Activated naive CD4-positive, alpha-beta T cell treated with anti-CD3 and anti-CD28 coated beads, Interleukin-2, amount 50 U/mL, for 72 hours (primary cell): ENCODE data around the gene SLC19A1. TPM values are rescaled to one million over a fixed set of nuclear protein-coding genes. Genes with fewer than 3 reads are reported as not detected.

Experiments
- ATAC-seq, 2 donors: fragments of 150-1000 bp; cut with Tn5 transposase; 2 replicates each; pipeline ENCODE4 v1.10.0; 2021; ENCODE audit warnings: mild to moderate bottlenecking in 2 of 2, moderate library complexity in 2 of 2
- DNase-seq, 2 donors: peaks; one replicate each; pipeline ENCODE4 v3.0.0; 2021 to 2022; ENCODE audit warnings: low spot score in 2 of 2
- H3K27ac Mint-ChIP-seq, 2 donors: one replicate each; pipeline ENCODE4 v1.8.0; 2022; ENCODE audit warnings: mild to moderate bottlenecking in 2 of 2, mixed read lengths in 2 of 2
- H3K36me3 Mint-ChIP-seq, 2 donors: one replicate each; pipeline ENCODE4 v1.8.0; 2022; ENCODE audit warnings: mixed read lengths in 2 of 2
- H3K9me3 Mint-ChIP-seq, 2 donors: one replicate each; pipeline ENCODE4 v1.8.0; 2022; ENCODE audit warnings: mixed read lengths in 2 of 2
- total RNA-seq, 2 donors: library from RNA; stranded (reverse); gene quantifications; one replicate each; pipeline ENCODE4 v1.2.3, GENCODE V29; 2022

The SLC19A1 gene
- total RNA-seq, 2 donors from 2014 or later = 24.9 to 62.5 TPM

- no peaks in the 10 kb centered on the region for H3K9me3 Mint-ChIP-seq
- DNase-seq (peak in 1 of 2 donors; percentile 53), ATAC-seq (no peak)
- peak overlapping the region in 1 of 2 donors; percentile 72 for H3K27ac Mint-ChIP-seq
- no peaks in the 10 kb centered on the region for H3K36me3 Mint-ChIP-seq
Observed at GRCh38 chr21:45543710-45544448, 1.6 kb upstream of the SLC19A1 start.

- no peak for DNase-seq
- H3K27ac Mint-ChIP-seq = peak overlapping the region in 1 of 2 donors; percentile 72
- no peaks in the 10 kb centered on the region for H3K36me3 Mint-ChIP-seq
- no peak for ATAC-seq
- H3K9me3 Mint-ChIP-seq = no peaks in the 10 kb centered on the region
Observed at GRCh38 chr21:45543371-45543709, 1.1 kb upstream of the SLC19A1 start.

DNA sequence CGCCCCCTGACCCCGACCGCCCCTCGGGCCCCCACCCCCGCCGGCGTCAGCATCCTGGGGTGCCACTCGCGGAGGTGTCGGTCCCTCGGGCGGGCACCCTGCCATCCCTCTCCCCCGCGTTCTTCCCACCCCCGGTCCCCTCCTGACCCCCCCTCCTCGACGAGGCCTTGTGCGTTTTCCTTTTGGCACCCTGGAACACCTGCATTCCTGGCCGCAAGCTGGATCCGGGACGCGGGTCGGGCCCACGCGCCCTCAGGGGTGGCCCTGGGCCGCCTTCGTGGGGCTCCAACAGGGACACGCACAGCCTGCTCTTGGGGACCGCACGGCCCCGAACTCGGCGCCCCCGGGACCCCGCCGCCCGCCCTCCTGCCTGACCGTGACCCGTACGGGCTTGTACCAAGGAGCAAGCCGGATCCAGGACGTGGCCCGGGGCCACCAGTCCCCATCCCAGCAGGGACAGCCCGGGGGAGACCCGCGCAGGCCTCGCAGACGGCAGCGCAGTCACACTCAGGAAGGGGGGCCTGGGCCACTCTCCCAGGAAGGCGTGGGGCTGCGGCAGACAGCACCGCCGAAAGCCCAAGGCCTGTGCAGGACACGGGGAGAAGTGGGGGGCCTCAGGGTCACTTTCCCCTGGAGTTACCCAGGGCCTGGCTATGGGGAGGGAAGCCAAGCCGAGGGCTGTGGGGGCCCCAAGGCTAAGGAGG lies 579 bp upstream of the SLC19A1 start:
- DNase-seq = peak in 1 of 2 donors; percentile 63
- H3K9me3 Mint-ChIP-seq = no peaks in the 10 kb centered on the region
- H3K27ac Mint-ChIP-seq = no peak overlapping the region
- ATAC-seq = no peak
- H3K36me3 Mint-ChIP-seq = no peaks in the 10 kb centered on the region

DNA sequence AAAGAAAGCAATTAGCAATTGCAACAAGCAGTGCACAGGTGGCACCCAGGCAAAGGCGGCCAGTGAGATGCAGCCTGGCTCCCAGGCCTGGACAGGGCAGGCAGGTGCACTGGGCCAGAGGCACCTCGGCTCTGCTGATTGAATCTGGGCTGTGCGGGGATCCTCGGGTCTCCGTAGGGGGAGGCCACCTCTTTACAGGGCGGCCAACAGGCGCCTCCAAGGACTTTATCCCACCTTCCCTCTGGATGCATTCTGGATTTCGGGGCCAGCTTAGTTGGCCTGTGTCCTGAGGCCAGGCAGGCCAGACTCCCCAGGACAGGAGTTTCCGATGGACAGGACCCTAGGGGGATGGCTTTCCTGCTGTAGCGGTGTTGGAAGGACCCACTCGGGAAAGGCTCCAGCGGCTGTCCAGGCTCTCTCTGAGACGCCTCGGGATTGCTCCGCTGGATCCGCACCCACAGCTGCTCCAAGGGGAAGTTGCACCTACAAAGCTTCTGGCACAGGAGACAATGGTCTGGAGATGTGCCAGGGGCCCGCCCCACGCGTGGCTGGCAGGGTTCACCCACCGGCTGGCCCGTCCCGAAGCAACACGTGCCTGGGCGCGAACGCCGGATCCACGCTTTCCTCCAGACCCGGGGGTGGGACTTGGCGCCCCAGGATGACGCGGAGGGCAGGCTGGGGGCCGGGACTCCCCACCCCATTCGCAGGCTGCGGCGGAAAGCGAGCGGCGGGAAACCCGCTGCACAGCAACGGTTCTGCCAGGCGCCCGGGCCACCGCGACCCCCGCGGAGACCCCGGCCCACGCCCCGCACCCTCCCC lies 810 bp downstream of the SLC19A1 start:
- DNase-seq (peak; percentile 75 to 77), ATAC-seq (peak; percentile 84)
- Mint-ChIP-seq H3K27ac (peak overlapping the region in 1 of 2 donors; percentile 64), H3K9me3 (no peaks in the 10 kb centered on the region), H3K36me3 (no peaks in the 10 kb centered on the region)

GRCh38 chr21:45540601-45540970 lies 1.7 kb downstream of the SLC19A1 start:
- Mint-ChIP-seq H3K9me3 (no peaks in the 10 kb centered on the region), H3K27ac (peak overlapping the region in 1 of 2 donors; percentile 64), H3K36me3 (no peaks in the 10 kb centered on the region)
- DNase-seq (peak in 1 of 2 donors; percentile 53), ATAC-seq (no peak)

- Mint-ChIP-seq H3K9me3 (no peaks in the 10 kb centered on the region), H3K36me3 (no peaks in the 10 kb centered on the region), H3K27ac (peak overlapping the region in 1 of 2 donors; percentile 36)
- no peak for ATAC-seq
- DNase-seq = peak in 1 of 2 donors; percentile 38
Observed at GRCh38 chr21:45539796-45540600, 2.2 kb downstream of the SLC19A1 start.

DNA sequence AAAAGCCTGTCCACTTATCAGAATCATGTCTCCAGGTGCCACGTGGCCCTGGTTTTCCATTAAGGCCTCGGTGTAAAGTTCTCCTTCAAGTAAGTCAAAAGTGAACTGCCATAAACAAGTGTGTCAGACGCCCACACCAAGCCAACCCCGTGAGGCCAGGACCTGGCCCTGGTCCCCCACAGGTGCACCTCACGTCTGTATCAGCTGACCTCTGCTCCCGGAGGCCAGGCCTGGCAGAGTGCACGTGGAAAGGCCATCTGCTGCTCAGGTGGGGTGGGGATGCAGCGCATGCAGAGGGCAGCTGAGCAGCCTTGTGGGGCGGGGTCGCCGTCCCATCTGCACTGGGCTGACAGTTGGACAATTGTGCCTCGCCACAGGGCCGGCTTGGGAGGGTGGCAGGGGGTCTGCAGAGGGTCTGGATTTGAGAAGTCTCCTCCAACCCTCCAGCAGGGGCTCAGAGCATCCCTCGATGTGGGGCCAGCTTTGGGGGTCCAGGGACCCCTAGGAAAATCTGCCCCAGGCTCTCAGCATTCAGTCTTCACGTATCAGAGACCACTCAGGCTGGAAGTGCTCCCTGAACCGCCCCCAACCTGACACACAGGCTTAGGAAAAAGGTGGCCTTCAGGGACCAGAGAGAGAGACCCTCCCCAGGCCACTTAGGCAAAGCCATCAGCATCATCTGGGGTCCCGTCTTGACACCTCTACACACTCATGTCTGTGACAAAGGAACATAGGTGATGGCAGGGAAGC lies 3.0 kb downstream of the SLC19A1 start:
- no peaks in the 10 kb centered on the region for H3K9me3 Mint-ChIP-seq
- ATAC-seq = no peak
- no peak overlapping the region for H3K27ac Mint-ChIP-seq
- no peaks in the 10 kb centered on the region for H3K36me3 Mint-ChIP-seq
- peak in 1 of 2 donors; percentile 54 for DNase-seq

GRCh38 chr21:45538381-45539045 lies 3.7 kb downstream of the SLC19A1 start:
- Mint-ChIP-seq H3K36me3 (no peaks in the 10 kb centered on the region), H3K27ac (no peak overlapping the region), H3K9me3 (no peaks in the 10 kb centered on the region)
- DNase-seq (peak in 1 of 2 donors; percentile 47), ATAC-seq (no peak)

DNA sequence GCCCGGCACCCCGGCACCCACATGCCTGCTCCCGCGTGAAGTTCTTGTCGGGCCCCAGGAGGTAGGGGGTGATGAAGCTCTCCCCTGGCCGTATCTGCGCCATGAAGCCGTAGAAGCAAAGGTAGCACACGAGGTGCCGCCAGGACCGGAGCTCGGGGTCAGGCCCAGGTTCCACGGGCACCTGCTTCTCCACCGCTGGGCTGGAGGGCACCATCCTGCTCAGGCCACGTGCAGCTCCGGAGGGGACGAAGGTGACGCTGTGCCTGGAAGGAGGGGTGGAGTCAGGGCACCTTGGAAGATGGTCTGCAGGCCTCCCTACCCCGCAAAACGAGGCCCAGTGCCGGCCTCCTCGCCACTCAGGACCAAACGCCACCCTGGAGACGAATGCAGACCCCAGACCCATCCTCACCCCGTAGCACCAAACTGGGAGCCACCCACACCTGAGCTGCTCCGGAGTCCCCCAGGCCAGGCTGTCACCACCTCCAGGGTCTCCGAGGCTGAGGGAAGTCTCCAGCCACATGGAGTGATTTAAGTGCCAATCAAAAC lies 4.4 kb downstream of the SLC19A1 start:
- ATAC-seq = no peak
- peak in 1 of 2 donors; percentile 42 for DNase-seq
- H3K9me3 Mint-ChIP-seq = no peaks in the 10 kb centered on the region
- no peak overlapping the region for H3K27ac Mint-ChIP-seq
- H3K36me3 Mint-ChIP-seq = no peaks in the 10 kb centered on the region

- no peak for ATAC-seq
- Mint-ChIP-seq H3K36me3 (no peaks in the 10 kb centered on the region), H3K9me3 (no peaks in the 10 kb centered on the region), H3K27ac (no peak overlapping the region)
- peak in 1 of 2 donors; percentile 43 for DNase-seq
Observed at GRCh38 chr21:45537111-45537745, 5.0 kb downstream of the SLC19A1 start.

- DNase-seq (peak in 1 of 2 donors; percentile 31), ATAC-seq (no peak)
- no peak overlapping the region for H3K27ac Mint-ChIP-seq
- peaks cover 2 to 4% of the 10 kb centered on the region in 2 donors for H3K36me3 Mint-ChIP-seq
- H3K9me3 Mint-ChIP-seq = no peaks in the 10 kb centered on the region
Observed at GRCh38 chr21:45536301-45537081, 5.7 kb downstream of the SLC19A1 start.

GRCh38 chr21:45535341-45536081 lies 6.7 kb downstream of the SLC19A1 start:
- Mint-ChIP-seq H3K27ac (peak overlapping the region in 1 of 2 donors; percentile 77), H3K36me3 (peaks cover 5 to 7% of the 10 kb centered on the region in 2 donors), H3K9me3 (no peaks in the 10 kb centered on the region)
- ATAC-seq (no peak), DNase-seq (peak in 1 of 2 donors; percentile 51)

DNA sequence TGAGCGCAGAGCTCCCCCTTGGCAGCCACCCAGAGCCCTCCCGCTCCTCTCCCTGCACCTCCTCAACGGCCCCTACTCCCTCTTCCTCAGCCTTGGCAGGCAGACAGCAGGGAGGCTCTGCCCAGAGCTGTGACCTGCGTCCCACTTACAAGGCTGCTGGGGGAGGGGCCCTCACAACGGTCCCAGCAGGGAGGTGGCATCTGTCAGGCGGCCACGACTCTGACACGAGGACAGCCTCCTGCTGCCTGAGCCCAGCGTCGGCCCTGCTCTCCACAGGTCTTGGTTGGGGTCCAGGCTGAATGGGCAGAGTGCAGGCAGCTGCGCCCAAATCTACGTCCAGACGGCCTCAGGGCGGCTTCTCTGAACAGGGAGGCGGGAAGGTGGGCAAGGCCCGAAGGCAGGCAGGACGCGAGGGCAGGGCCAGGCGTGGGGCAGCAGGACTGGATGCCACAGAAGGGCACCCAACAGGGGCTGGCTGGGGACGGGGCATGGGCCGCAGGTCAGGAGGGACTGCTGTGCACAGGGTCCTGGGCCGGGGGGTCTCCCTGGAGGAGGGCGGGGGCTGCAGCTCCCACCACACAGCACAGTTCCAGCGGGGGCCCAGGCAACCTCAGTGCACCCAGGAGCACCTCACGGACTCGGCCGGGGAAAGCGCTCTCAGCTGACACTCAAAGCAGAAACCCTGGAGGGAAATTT lies 7.5 kb downstream of the SLC19A1 start:
- Mint-ChIP-seq H3K36me3 (peaks cover 5 to 7% of the 10 kb centered on the region in 2 donors), H3K9me3 (no peaks in the 10 kb centered on the region), H3K27ac (peak overlapping the region in 1 of 2 donors; percentile 77)
- ATAC-seq = no peak
- peak in 1 of 2 donors; percentile 50 for DNase-seq
